GM18508 (cell line): ENCODE measurements around the gene RNF144A.
A peak's percentile ranks its signal among the peaks of the same experiment; 100 is the strongest.
"Not testable (repeated sequence)": the region's sequence is repeated elsewhere in the genome, so short reads cannot be mapped to it uniquely, and the experiment has no call there.

Experiments
- ATAC-seq: cut with Tn5 transposase; IDR thresholded peaks from one replicate; pipeline ENCODE4 v1.9.1; 2021; ENCODE audit warnings: moderate number of reproducible peaks; ENCODE audit not compliant: insufficient read depth, unreplicated experiment

Gene RNF144A

GRCh38 chr2:6917071-6917760 is at the start of gene RNF144A:
Gene RNF144A, plus strand, starts transcription at chr2:6917412. Its CDS starts 79,515 bp downstream, at chr2:6996927.
- ATAC-seq: peak; percentile 45

- peak; percentile 68 for ATAC-seq
Observed at GRCh38 chr2:6872394-6872793, 44.8 kb upstream of the RNF144A start.

GRCh38 chr2:6874032-6874431 is 43.2 kb upstream of the RNF144A start:
- no peak for ATAC-seq

GRCh38 chr2:6876309-6876708 is 40.9 kb upstream of the RNF144A start:
- no peak for ATAC-seq

- peak; percentile 71 for ATAC-seq
Observed at GRCh38 chr2:6877402-6878304, 39.6 kb upstream of the RNF144A start, which contains the start of gene RSAD2. Gene RSAD2, plus strand, starts transcription at chr2:6877777. Its CDS starts 24 bp downstream, at chr2:6877801.

- no peak for ATAC-seq
Observed at GRCh38 chr2:6878549-6878948, 38.7 kb upstream of the RNF144A start.

- ATAC-seq: no peak
Observed at GRCh38 chr2:6879011-6879410, 38.2 kb upstream of the RNF144A start.

GRCh38 chr2:6880200-6880733 is 36.9 kb upstream of the RNF144A start:
- ATAC-seq: no peak

GRCh38 chr2:6881046-6881445 is 36.2 kb upstream of the RNF144A start:
- ATAC-seq: no peak

GRCh38 chr2:6881516-6881915 is 35.7 kb upstream of the RNF144A start:
- ATAC-seq: no peak

- no peak for ATAC-seq
Observed at GRCh38 chr2:6883448-6884122, 33.6 kb upstream of the RNF144A start.

GRCh38 chr2:6885551-6885950 is 31.7 kb upstream of the RNF144A start:
- no peak for ATAC-seq

- ATAC-seq: no peak
Observed at GRCh38 chr2:6885968-6886367, 31.2 kb upstream of the RNF144A start.

GRCh38 chr2:6887751-6888192 is 29.4 kb upstream of the RNF144A start:
- ATAC-seq: no peak

GRCh38 chr2:6888724-6889123 is 28.5 kb upstream of the RNF144A start:
- no peak for ATAC-seq

- no peak for ATAC-seq
Observed at GRCh38 chr2:6893876-6894482, 23.2 kb upstream of the RNF144A start.

- no peak for ATAC-seq
Observed at GRCh38 chr2:6896930-6897759, 20.1 kb upstream of the RNF144A start.

- not testable (repeated sequence) for ATAC-seq
Observed at GRCh38 chr2:6902581-6902980, 14.6 kb upstream of the RNF144A start.

- no peak for ATAC-seq
Observed at GRCh38 chr2:6905668-6906067, 11.5 kb upstream of the RNF144A start.
